WI38 (cell line): ENCODE measurements around the gene OXER1.

Experiments used
- H3K4me3 ChIP-seq: 2 replicates; pipeline ENCODE4 v1.5.1; 2011; ENCODE audit warnings: low read depth, mild to moderate bottlenecking, control low read depth, low read length
- CTCF ChIP-seq: IDR thresholded peaks from 2 replicates; pipeline ENCODE4 v1.5.1; 2012; ENCODE audit warnings: low read depth, mild to moderate bottlenecking, control low read depth, low read length

Gene OXER1

DNA sequence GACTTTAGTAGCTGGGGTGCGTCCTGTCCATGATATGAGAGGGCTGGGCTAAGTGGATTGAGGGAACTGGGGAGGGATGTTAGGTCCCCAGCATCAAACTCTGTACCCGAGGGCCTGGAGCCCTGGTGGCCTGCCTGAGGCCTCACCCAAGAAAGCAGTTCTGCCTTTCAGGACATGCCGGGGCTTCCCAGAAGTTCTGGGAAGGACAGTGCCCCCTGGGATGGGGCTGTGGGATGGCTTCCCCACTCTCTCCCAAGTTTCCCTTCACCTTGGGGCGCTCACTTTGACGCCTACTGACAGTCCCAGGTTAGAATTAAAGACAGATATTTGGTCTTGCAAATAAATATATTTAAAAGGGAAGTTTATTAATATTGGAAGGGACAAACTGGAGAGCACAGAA, 1.8 kb downstream of the OXER1 start:
- no peak overlapping the region for H3K4me3 ChIP-seq
- TF ChIP-seq CTCF: no peak

- no peak overlapping the region for H3K4me3 ChIP-seq
- TF ChIP-seq CTCF: no peak
Observed at GRCh38 chr2:42761554-42761953, 2.4 kb downstream of the OXER1 start.

DNA sequence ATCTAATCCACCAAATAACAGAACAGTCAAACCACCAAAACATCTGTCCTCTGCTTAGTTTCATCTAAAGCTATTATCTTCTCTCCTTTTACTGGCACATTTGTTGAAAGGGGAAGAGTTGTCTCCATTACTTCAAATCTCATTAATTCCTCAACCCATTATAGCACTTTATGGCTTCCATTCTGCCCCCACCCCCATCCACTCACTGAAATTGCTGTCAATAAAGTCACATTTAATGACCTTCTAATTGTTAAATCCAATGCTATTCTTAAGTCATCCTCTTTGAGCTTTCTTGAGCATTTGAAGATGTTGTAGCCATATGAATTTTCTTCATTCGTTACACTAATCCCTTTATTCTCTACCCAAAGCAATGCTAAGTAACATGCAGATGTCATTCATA, 5.2 kb downstream of the OXER1 start:
- H3K4me3 ChIP-seq: no peak overlapping the region
- TF ChIP-seq CTCF: no peak

GRCh38 chr2:42757981-42758740, 5.8 kb downstream of the OXER1 start:
- no peak overlapping the region for H3K4me3 ChIP-seq
- no peak for TF ChIP-seq CTCF

- no peak overlapping the region for H3K4me3 ChIP-seq
- TF ChIP-seq CTCF: no peak
Observed at GRCh38 chr2:42756966-42757513, 6.9 kb downstream of the OXER1 start.

GRCh38 chr2:42756150-42756775, 7.7 kb downstream of the OXER1 start:
- TF ChIP-seq CTCF: no peak
- H3K4me3 ChIP-seq: no peak overlapping the region

- no peak for TF ChIP-seq CTCF
- no peak overlapping the region for H3K4me3 ChIP-seq
Observed at GRCh38 chr2:42755191-42755880, 8.6 kb downstream of the OXER1 start.
